Colon (tissue), 2 donors: ENCODE results near the gene SSU72.

Source experiments
- FAIRE-seq: peaks from 2 replicates; lab custom pipeline; 2012; peaks lifted over from hg19 to GRCh38; lab: Jason Lieb, UNC
- donor health status: control.
- donor health status: control.

The SSU72 gene

DNA sequence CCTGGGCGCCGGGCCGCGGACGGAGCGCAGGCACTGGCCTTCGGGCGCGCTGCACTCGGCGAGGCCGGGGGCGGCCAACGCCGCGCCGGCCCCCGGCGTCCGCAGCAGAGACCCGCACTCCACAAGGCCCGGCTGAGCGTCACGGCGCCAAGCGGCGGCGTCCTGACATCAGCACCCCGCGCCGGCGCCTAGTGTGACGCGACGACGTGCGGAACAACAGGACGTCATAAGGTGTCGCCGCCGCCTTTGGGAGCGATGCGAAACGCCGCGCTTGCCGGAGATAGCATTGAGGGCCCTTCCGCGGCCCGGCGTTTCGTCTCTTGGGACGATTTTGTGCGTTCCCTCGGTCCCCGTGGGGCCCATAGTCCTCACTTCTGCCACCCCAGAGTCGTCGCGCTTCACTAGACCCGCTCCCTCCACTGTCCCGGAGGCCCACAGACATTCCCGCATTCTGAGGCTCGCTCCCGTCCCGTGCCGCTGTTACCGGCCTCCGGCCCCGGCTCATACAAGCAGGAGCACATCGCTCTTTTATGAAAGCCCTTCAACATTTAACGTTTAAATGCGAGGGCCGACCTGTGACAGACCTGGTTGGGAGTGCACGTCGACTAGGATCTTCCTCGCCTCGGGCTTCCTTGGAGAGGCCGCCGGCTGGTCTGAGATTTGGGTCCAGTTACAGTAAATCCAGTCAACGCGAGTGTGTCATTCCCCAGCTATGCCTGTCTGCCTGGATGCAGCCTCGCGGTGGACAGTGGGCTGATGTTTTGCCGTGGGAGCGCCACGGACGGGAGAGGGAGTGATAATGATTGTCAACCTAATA lies at the start of gene SSU72:
Gene SSU72 (minus strand): TSS at position 143 of the 817 bp plus-strand sequence. CDS start 306 bp downstream, outside the sequence.
- no peak for FAIRE-seq

DNA sequence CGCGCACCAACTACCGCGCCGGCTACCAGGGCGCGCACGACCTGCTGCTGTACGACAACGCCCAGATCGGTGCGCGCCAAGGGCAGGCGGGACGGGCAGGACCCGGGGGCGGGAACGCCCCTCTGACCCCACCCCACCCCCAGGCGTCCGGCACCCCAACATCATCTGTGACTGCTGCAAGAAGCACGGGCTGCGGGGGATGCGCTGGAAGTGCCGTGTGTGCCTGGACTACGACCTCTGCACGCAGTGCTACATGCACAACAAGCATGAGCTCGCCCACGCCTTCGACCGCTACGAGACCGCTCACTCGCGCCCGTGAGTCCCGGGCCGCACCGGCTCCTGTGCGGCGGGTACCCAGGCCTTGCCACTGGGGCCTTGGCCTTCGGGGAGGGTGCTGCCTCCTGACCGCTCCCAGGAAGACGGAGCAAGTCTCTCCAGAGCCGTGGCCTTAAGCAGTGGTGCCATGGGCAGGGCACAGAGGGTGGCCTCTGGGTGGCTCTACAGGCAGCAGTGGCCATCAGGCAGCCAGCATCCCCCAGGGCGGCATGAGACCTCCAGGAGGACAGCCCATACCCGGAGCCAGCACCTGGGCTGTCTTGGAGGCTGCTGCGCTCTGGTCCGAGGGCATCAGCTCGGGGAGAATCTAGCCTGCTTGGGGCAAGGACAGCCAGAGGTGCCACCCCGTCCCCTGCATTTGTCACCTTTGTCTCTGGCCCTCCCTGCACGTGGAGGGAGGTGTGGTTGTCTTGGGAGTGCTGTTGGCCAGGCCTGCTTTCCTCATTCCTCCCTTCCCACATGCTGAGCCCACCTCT lies 49.2 kb upstream of the SSU72 start:
- FAIRE-seq = no peak

DNA sequence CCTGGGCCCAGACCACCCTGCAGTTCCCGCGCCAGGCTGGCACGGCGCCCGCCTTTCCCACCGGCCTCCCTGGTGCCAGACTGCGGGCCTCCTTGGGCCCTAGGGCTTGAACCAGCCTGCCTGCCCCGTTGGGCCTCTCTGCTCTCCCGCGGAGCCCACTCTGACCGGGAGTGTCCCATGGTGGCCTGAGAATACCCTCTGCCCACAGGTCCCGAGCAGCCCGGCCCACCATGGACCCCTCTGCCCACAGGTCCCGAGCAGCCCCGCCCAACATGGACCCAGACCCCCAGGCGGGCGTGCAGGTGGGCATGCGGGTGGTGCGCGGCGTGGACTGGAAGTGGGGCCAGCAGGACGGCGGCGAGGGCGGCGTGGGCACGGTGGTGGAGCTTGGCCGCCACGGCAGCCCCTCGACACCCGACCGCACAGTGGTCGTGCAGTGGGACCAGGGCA lies 48.5 kb upstream of the SSU72 start:
- FAIRE-seq = no peak

GRCh38 chr1:1622788-1623094 lies 48.1 kb upstream of the SSU72 start:
- FAIRE-seq = no peak

DNA sequence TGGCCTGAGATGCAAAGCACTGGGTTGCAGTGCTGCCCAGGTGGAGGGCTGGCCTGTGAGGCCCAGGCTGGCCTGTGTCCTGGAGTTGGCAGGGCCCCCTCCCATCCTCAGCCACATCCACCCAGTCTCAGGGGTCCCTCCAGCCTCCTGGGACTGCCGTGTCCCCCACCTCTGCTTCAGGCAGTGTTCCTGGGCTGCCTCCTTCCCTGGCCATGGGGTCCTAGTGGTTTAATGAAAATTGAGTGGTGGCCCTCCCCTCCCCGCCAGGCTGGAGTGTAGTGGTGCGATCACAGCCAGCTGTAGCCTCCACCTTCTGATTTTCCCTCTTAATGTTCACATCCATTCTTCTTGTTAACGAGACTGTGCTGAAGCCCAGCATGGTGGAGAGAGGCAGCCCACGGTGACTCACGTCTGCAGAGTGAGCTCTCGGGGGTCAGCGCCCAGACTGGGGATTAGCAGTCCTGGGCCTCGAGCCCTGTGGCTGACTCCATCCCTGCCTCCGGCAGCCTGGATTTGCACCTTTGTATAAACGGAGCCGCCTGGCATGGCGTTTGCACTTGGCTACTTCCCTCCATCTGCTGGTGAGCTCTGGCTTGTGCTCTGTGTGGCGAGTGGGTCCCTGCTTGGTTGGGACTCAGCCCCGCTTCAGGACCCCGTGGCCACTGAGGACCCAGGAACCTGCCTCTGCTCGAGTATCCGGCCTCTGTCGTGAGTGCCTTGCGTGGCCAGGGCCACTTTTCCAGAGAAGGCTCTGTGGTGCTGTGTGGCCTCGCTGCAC lies 47.5 kb upstream of the SSU72 start:
- FAIRE-seq = no peak

DNA sequence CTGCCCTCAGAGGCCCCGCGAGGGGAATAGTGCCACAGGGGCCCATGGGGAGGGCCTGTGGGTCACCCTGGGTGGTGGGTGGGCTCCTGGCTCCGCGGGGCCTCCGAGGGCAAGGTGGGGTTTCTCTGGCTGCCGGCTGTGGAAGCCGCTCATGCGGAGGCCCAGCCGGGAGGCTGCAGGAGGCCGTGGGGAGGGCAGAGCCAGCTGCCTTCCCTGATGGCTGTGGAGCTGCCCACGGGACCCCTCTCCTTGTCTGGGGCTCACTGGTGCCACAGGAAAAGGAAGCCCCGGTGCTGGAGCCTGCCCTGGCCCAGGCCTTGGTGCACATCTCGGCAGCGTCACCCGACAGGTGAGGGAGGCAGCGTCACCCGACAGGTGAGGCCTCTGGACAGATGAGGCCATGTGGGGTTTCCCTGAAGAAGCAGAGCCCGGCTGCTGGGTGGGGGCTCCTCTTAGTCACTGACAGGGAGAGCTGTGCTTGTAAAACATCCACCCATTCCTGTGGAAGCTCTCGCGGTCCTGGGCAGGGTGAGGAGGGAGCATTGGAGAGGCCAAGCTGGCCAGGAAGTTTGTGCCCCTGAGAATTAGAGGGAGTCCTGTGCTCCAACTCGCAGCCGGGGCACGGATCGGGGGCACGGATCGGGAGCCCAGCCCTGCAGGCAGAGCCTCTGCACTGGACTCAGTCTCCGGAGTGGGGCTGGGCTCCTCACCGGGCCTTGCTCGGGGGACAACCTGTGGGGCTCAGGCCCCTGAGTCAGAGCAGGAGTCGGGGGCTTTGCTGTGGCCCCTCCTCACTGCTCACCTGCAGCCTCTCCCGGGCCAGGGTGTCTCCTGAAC lies 46.7 kb upstream of the SSU72 start:
- FAIRE-seq = no peak

GRCh38 chr1:1620433-1621139 lies 45.9 kb upstream of the SSU72 start:
- no peak for FAIRE-seq

DNA sequence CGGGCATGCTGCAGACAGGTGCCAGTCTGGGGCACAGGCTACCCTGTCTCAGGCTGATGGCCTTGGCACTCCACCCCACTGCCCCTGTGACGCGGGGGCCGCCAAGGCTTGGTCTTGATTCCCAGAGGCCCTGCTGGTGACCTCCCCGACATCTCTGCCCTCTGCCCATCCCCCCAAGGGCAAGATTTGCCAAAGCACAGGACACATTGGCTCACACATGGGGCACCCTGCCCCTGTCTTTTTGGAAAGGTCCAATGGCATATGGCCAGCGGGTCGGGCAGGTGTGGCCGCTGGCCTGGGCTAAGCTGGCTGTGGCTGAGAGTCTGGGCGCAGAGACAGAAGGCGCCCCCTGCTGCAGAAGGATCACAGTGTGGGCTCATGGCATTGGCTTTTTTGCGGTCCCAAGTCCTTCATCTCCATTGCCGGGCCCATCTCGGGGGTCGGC lies 45.3 kb upstream of the SSU72 start:
- no peak for FAIRE-seq

GRCh38 chr1:1618396-1619068 lies 43.9 kb upstream of the SSU72 start:
- no peak for FAIRE-seq

GRCh38 chr1:1617925-1618324 lies 43.3 kb upstream of the SSU72 start:
- no peak for FAIRE-seq

GRCh38 chr1:1617516-1617915 lies 42.9 kb upstream of the SSU72 start:
- no peak for FAIRE-seq

GRCh38 chr1:1616838-1617237 lies 42.2 kb upstream of the SSU72 start:
- FAIRE-seq = no peak

DNA sequence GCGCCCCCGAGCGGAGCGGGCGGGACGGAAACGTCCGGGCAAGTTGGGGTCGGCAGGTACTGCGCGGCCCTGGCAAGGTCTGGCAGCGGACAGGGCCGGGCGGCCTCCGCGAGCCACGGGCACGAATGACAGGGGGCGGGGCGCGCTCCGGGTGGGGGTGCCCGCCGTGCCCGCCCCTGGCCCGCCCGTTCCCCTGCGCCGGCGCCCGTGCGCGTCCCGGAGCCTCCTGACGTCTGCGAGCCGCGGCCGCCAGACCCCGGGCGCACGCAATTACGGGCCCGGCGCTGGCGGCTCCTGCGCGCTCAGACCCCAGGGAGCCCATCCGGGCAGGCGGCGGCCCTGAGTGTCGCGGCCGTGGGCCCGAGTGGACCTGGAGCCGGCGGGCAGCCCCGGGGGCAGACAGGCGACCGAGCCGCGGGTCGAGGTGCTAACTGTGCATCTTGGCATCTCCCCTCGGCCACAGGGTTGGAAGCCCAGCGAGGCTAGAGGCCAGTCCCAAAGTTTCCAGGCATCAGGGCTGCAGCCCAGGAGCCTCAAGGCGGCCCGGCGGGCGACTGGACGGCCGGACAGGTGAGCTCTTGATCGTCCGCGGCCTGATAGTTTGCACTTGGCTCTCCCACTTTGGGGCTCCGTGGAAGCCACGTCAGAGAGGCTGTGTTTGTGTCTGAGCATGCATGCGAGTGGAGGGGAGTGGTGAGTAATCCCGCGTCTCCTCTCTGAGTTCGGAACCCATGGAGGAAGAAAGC lies 41.6 kb upstream of the SSU72 start:
- FAIRE-seq = no peak

GRCh38 chr1:1615256-1616044 lies 40.8 kb upstream of the SSU72 start, which contains the start of gene MIB2:
MIB2 (plus strand) TSS chr1:1615500; CDS start chr1:1623453, 7,953 bp downstream.
- FAIRE-seq = no peak

- no peak for FAIRE-seq
Measured at GRCh38 chr1:1614954-1615255, 40.2 kb upstream of the SSU72 start.

GRCh38 chr1:1614204-1614953 lies 39.7 kb upstream of the SSU72 start:
- FAIRE-seq = no peak

DNA sequence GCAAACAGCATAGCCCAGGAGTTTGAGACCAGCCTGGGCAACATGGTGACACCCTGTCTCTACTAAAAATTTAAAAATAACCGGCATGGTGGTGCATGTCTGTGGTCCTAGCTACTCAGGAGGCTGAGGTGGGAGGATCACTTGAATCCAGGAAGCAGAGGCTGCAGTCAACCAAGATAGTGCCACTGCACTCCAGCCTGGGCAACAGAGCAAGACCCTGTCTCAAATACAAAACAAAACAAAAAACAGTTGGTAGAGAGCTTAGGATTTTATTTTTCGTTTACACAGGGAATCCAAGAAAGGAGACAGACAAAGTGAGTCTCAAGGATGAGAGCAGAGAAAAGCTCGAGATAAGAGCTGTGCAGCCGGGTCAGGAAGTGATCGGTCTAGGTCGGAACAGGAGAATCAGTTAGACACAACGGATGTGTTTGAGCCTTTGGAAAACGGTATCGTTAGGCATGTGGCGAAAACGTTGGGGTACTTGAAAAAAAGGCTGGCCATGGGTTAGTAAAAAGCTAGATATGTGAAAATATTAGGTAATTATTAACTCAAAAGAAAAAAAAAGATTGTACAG lies 38.9 kb upstream of the SSU72 start:
- no peak for FAIRE-seq

DNA sequence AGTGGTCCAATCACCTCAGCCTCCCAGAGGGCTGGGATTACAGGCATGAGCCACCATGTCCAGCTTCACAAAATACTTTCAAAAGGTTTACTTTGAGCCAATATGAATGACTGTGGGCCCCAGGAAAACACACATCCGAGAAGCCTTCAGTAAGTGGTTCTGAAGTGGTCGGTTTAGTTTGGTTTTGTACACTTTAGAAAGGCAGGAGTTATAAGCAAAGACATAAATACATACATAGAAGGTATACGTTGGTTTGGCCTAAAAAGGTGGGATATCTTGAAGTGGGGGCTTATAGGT lies 37.4 kb upstream of the SSU72 start:
- FAIRE-seq = no peak
